ENCODE data around the gene NPPB. TPM values are rescaled to one million over a fixed set of nuclear protein-coding genes. Genes with fewer than 3 reads are reported as not detected.

The NPPB gene
- polyA plus RNA-seq, 1 donor (not counting 4 experiments of a cell fraction or from before 2014, with no cell fraction given) = not detected

GRCh38 chr1:11880181-11880575 is 21.4 kb upstream of the NPPB start:
- TF ChIP-seq, protein P1, sequence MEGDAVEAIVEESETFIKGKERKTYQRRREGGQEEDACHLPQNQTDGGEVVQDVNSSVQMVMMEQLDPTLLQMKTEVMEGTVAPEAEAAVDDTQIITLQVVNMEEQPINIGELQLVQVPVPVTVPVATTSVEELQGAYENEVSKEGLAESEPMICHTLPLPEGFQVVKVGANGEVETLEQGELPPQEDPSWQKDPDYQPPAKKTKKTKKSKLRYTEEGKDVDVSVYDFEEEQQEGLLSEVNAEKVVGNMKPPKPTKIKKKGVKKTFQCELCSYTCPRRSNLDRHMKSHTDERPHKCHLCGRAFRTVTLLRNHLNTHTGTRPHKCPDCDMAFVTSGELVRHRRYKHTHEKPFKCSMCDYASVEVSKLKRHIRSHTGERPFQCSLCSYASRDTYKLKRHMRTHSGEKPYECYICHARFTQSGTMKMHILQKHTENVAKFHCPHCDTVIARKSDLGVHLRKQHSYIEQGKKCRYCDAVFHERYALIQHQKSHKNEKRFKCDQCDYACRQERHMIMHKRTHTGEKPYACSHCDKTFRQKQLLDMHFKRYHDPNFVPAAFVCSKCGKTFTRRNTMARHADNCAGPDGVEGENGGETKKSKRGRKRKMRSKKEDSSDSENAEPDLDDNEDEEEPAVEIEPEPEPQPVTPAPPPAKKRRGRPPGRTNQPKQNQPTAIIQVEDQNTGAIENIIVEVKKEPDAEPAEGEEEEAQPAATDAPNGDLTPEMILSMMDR (optimal IDR thresholded peaks at IDR 0.05 in 1 of 3, IDR thresholded peaks at IDR 0.05 in 1 of 3, conservative IDR thresholded peaks at IDR 0.05 in 1 of 3; ENCODE audit: extremely low read depth in 1 of 3, insufficient read depth in 2 of 3, low read length in 3 of 3) = no peak
- no peak for TF ChIP-seq EZH2 (IDR thresholded peaks at IDR 0.05; ENCODE audit: low read length)
- no peak for DNase-seq (ENCODE audit: low read depth, low spot score)
- H3K9me1 ChIP-seq (ENCODE audit: control insufficient read depth, extremely low read depth, insufficient read depth, low read length) = no peaks in the 10 kb centered on the region
- no peak overlapping the region for H3K4me3 ChIP-seq (ENCODE audit: control insufficient read depth in 2 of 3, extremely low read depth in 1 of 3, insufficient read depth in 2 of 3, low read depth in 1 of 3, low read length in 3 of 3)
- no peaks in the 10 kb centered on the region for H3K9me3 ChIP-seq (ENCODE audit: control insufficient read depth, low read depth, low read length)
- no peak overlapping the region for H2AFZ ChIP-seq (ENCODE audit: control insufficient read depth, low read length)
- H3K4me1 ChIP-seq (ENCODE audit: control insufficient read depth, extremely low read depth, insufficient read depth, low read length) = no peaks in the 10 kb centered on the region
- no peak overlapping the region for H3K4me2 ChIP-seq (ENCODE audit: control insufficient read depth, extremely low read depth, insufficient read depth, low read depth, low read length)
- H3K9ac ChIP-seq (ENCODE audit: control insufficient read depth, extremely low read depth, insufficient read depth, low read length) = no peak overlapping the region
- no peaks in the 10 kb centered on the region for H3K79me2 ChIP-seq (ENCODE audit: control insufficient read depth, insufficient read depth, low read length)
- no peaks in the 10 kb centered on the region for H4K20me1 ChIP-seq (ENCODE audit: control insufficient read depth, extremely low read depth, insufficient read depth, low read length)
- no peak overlapping the region for H3K27ac ChIP-seq (ENCODE audit: control insufficient read depth, insufficient read depth, low read length)
- no peaks in the 10 kb centered on the region for H3K36me3 ChIP-seq (ENCODE audit: control insufficient read depth in 2 of 2, extremely low read depth in 1 of 2, insufficient read depth in 2 of 2, low read length in 2 of 2)
- peaks cover 13% of the 10 kb centered on the region for H3K27me3 ChIP-seq (ENCODE audit: control insufficient read depth, extremely low read depth, insufficient read depth, low read length)
- dilution Hi-C loops (cut with MboI; ENCODE audit: extremely low pct_ligation_motif_present, low sequenced_read_pairs) = no loop called here
- FAIRE-seq = no peak

DNA sequence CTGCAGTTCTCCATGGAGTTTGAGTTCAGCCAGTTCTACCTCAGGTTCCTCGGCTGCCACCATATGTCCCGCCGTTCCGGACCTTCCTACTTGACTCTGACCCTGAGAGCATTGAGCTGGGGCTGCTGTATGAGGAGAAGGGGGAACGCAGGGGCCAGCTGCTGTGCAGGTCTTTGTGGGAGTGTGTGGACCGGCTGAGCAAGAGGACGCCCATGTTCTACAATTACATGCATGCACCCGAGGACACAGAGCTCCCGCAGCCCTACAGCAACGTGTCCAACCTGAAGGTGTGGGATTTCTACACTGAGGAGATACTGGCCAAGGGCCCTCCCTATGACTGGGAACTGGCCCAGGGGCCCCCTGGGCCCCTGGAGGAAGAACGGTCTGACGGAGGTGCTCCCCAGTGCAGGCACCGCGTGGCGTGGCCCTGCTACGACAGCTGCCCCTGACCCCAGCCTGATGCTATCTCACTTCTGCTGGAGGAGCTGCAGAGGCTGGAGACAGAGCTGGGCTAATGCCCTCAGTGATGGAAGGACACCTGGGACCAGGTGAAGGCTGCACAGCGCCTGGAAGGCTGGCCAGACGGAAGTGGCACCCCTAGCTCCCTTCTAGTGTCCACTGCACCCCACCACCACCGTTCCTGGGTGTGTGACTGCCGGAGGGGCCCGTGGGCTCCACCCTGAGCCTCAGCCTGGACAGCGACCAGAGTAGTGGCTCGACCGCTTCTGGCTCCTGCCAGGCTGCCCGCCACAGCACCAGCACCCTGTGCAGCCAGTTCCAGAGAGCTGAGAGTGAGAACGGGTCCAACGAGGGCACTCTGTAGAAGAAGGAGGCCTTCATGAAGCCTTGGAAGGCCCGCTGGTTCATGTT is 20.8 kb upstream of the NPPB start:
- FAIRE-seq = no peak
- Histone ChIP-seq H3K9me1 (ENCODE audit: control insufficient read depth, extremely low read depth, insufficient read depth, low read length) (no peaks in the 10 kb centered on the region), H2AFZ (ENCODE audit: control insufficient read depth, low read length) (no peak overlapping the region), H3K79me2 (ENCODE audit: control insufficient read depth, insufficient read depth, low read length) (no peaks in the 10 kb centered on the region), H3K4me2 (ENCODE audit: control insufficient read depth, extremely low read depth, insufficient read depth, low read depth, low read length) (no peak overlapping the region), H3K9me3 (ENCODE audit: control insufficient read depth, low read depth, low read length) (no peaks in the 10 kb centered on the region), H3K4me1 (ENCODE audit: control insufficient read depth, extremely low read depth, insufficient read depth, low read length) (no peaks in the 10 kb centered on the region), H3K36me3 (ENCODE audit: control insufficient read depth in 2 of 2, extremely low read depth in 1 of 2, insufficient read depth in 2 of 2, low read length in 2 of 2) (no peaks in the 10 kb centered on the region), H4K20me1 (ENCODE audit: control insufficient read depth, extremely low read depth, insufficient read depth, low read length) (no peaks in the 10 kb centered on the region), H3K27ac (ENCODE audit: control insufficient read depth, insufficient read depth, low read length) (no peak overlapping the region), H3K4me3 (ENCODE audit: control insufficient read depth in 2 of 3, extremely low read depth in 1 of 3, insufficient read depth in 2 of 3, low read depth in 1 of 3, low read length in 3 of 3) (no peak overlapping the region), H3K27me3 (ENCODE audit: control insufficient read depth, extremely low read depth, insufficient read depth, low read length) (peaks cover 13% of the 10 kb centered on the region), H3K9ac (ENCODE audit: control insufficient read depth, extremely low read depth, insufficient read depth, low read length) (no peak overlapping the region)
- no peak for DNase-seq (ENCODE audit: low read depth, low spot score)
- no peak for TF ChIP-seq EZH2 (IDR thresholded peaks at IDR 0.05; ENCODE audit: low read length)
- dilution Hi-C loops (cut with MboI; ENCODE audit: extremely low pct_ligation_motif_present, low sequenced_read_pairs) = no loop called here

Measured in keratinocyte (primary cell).